Measurements from ENCODE around the gene LRP5. TPM values are rescaled to one million over a fixed set of nuclear protein-coding genes. Genes with fewer than 3 reads are reported as not detected.
A peak's percentile ranks its signal among the peaks of the same experiment; 100 is the strongest.

LRP5 gene
- total RNA-seq, 4 donors from 2014 or later: 32.6 to 68.9 (median 42.5) TPM

- H3K27ac ChIP-seq: peak overlapping the region; percentile 92 to 97 (median 94)
- peak; percentile 90 for ATAC-seq
- no peaks in the 10 kb centered on the region for H3K27me3 ChIP-seq
- WGBS, 2 donors (ENCODE audit: low coverage in 1 of 2): 23 to 62% methylated on average over 10 to 12 of the region's 27 CpGs
- no peaks in the 10 kb centered on the region for H3K9me3 ChIP-seq
- TF ChIP-seq CTCF (IDR thresholded peaks at IDR 0.05): peak in 2 of 4 experiments; percentile 18 to 19
- TF ChIP-seq POLR2AphosphoS5 (IDR thresholded peaks at IDR 0.05): peak; percentile 76
- TF ChIP-seq EP300 (IDR thresholded peaks at IDR 0.05): no peak
- peak overlapping the region in 1 of 2 donors; percentile 9 for H3K4me3 ChIP-seq
- H3K36me3 ChIP-seq: peaks cover 0 to 18% of the 10 kb centered on the region in 2 donors
- peaks cover 7 to 91% (median 47%) of the 10 kb centered on the region in 3 donors for H3K4me1 ChIP-seq
Measured at GRCh38 chr11:68354148-68354872, 41.9 kb downstream of the LRP5 start.

- peaks cover 7 to 80% (median 42%) of the 10 kb centered on the region in 3 donors for H3K4me1 ChIP-seq
- peak overlapping the region; percentile 92 to 97 (median 94) for H3K27ac ChIP-seq
- no peaks in the 10 kb centered on the region for H3K27me3 ChIP-seq
- no peak for ATAC-seq
- no peaks in the 10 kb centered on the region for H3K9me3 ChIP-seq
- TF ChIP-seq CTCF (IDR thresholded peaks at IDR 0.05) (no peak), EP300 (IDR thresholded peaks at IDR 0.05) (no peak), POLR2AphosphoS5 (IDR thresholded peaks at IDR 0.05) (no peak), POLR2A (IDR thresholded peaks at IDR 0.05) (no peak)
- H3K36me3 ChIP-seq: peaks cover 0 to 30% of the 10 kb centered on the region in 2 donors
- no peak overlapping the region for H3K4me3 ChIP-seq
- 60 to 90% methylated on average over 1 to 2 of the region's 7 CpGs for WGBS, 2 donors (ENCODE audit: low coverage in 1 of 2)
Measured at GRCh38 chr11:68355471-68355870, 43.1 kb downstream of the LRP5 start.

- 82% methylated on average over 10 of the region's 14 CpGs; no CpG with 5 or more reads in 1 of the 2 donors for WGBS, 2 donors (ENCODE audit: low coverage in 1 of 2)
- H3K4me1 ChIP-seq: peaks cover 7 to 66% (median 27%) of the 10 kb centered on the region in 3 donors
Measured at GRCh38 chr11:68357568-68357967, 45.2 kb downstream of the LRP5 start.

GRCh38 chr11:68358416-68358815 is 46.0 kb downstream of the LRP5 start:
- Histone ChIP-seq H3K4me3 (no peak overlapping the region), H3K36me3 (peaks cover 0 to 31% of the 10 kb centered on the region in 2 donors), H3K9me3 (no peaks in the 10 kb centered on the region), H3K27me3 (no peaks in the 10 kb centered on the region), H3K27ac (peak overlapping the region in 3 of 4 donors; percentile 37 to 97 (median 92)), H3K4me1 (peaks cover 5 to 66% (median 19%) of the 10 kb centered on the region in 3 donors)
- no peak for ATAC-seq
- 50 to 68% methylated on average over 1 to 6 of the region's 6 CpGs for WGBS, 2 donors (ENCODE audit: low coverage in 1 of 2)
- TF ChIP-seq POLR2AphosphoS5 (IDR thresholded peaks at IDR 0.05) (no peak), POLR2A (IDR thresholded peaks at IDR 0.05) (no peak), EP300 (IDR thresholded peaks at IDR 0.05) (no peak), CTCF (IDR thresholded peaks at IDR 0.05) (no peak)

More at GRCh38 chr11:68357568-68357967, 45.2 kb downstream of the LRP5 start:
- Histone ChIP-seq H3K36me3 (peaks cover 0 to 31% of the 10 kb centered on the region in 2 donors), H3K27ac (peak overlapping the region in 3 of 4 donors; percentile 73 to 97 (median 92)), H3K4me3 (no peak overlapping the region), H3K27me3 (no peaks in the 10 kb centered on the region), H3K9me3 (no peaks in the 10 kb centered on the region)
- ATAC-seq: no peak
- TF ChIP-seq CTCF (IDR thresholded peaks at IDR 0.05) (no peak), POLR2AphosphoS5 (IDR thresholded peaks at IDR 0.05) (no peak), EP300 (IDR thresholded peaks at IDR 0.05) (no peak), POLR2A (IDR thresholded peaks at IDR 0.05) (no peak)

- ATAC-seq: no peak
- TF ChIP-seq EP300 (IDR thresholded peaks at IDR 0.05) (no peak), POLR2AphosphoS5 (IDR thresholded peaks at IDR 0.05) (no peak), POLR2A (IDR thresholded peaks at IDR 0.05) (no peak), CTCF (IDR thresholded peaks at IDR 0.05) (no peak)
- Histone ChIP-seq H3K4me1 (peaks cover 0 to 44% (median 0%) of the 10 kb centered on the region in 3 donors), H3K27ac (peak overlapping the region in 3 of 4 donors; percentile 34 to 72 (median 70)), H3K4me3 (no peak overlapping the region), H3K36me3 (peaks cover 0 to 52% of the 10 kb centered on the region in 2 donors), H3K9me3 (no peaks in the 10 kb centered on the region), H3K27me3 (no peaks in the 10 kb centered on the region)
- 97 to 98% methylated on average over 7 to 8 of the region's 8 CpGs for WGBS, 2 donors (ENCODE audit: low coverage in 1 of 2)
Measured at GRCh38 chr11:68361702-68362101, 49.3 kb downstream of the LRP5 start.

Measured in gastroesophageal sphincter (tissue), 4 donors.